GM12878 (cell line): ENCODE data around the gene IFIT2. TPM values are rescaled to one million over a fixed set of nuclear protein-coding genes. Genes with fewer than 3 reads are reported as not detected.
A peak's percentile ranks its signal among the peaks of the same experiment; 100 is the strongest.

Experiments
- ATAC-seq: fragments of 200-7000 bp; cut with Tn5 transposase; 3 replicates; pipeline ENCODE4 v1.9.1; 2020; ENCODE audit warnings: mild to moderate bottlenecking, moderate library complexity
- BruUV-seq: library from RNA; stranded (reverse); fragments of 400-500 nt; replicated peaks from 2 replicates; lab custom pipeline; 2021; lab: Mats Ljungman, UMichigan
- CTCF ChIA-PET: fragments of 300-600 bp; sonication (Branson Sonifier 250); formaldehyde crosslinking; extraction: SDS; loops from one replicate; lab custom pipeline; 2021; ENCODE audit warnings: inconsistent platforms; lab: Yijun Ruan, JAX
- POLR2A ChIA-PET: fragments of 350-600 bp; formaldehyde crosslinking; extraction: SDS; loops from one replicate; lab custom pipeline; 2021; ENCODE audit warnings: inconsistent platforms; lab: Charles Lee
- RAD21 ChIA-PET: fragments of 300-600 bp; sonication (Branson Sonifier 250); formaldehyde crosslinking; loops from one replicate; lab custom pipeline; 2023; ENCODE audit warnings: antibody characterized with exemption; ENCODE audit not compliant: unreplicated experiment; lab: Charles Lee
- SMC1A ChIA-PET: fragments of 300-600 bp; sonication (Branson Sonifier 250); formaldehyde crosslinking; loops from one replicate; lab custom pipeline; 2023; ENCODE audit not compliant: unreplicated experiment, uncharacterized antibody; lab: Charles Lee
- DNase-seq: peaks from one replicate; pipeline ENCODE4 v3.0.0-alpha.2; 2011; ENCODE audit warnings: low read depth, low spot score
- FAIRE-seq: peaks from 3 replicates; lab custom pipeline; 2011; peaks lifted over from hg19 to GRCh38; lab: Jason Lieb, UNC
- H2AFZ ChIP-seq: 2 replicates; pipeline ENCODE4 v1.6.0; 2011; ENCODE audit warnings: low read depth, low read length, control low read depth; ENCODE audit not compliant: control insufficient read depth
- H3K27ac ChIP-seq: 2 replicates; pipeline ENCODE4 v1.5.1; 2011; ENCODE audit warnings: control low read depth; ENCODE audit not compliant: control insufficient read depth, insufficient read depth
- H3K27me3 ChIP-seq, 2 experiments: replicated peaks in 1 of 2; 2 replicates each; pipeline versions ENCODE4 v1.6.0 to v1.6.1; 2011; ENCODE audit warnings: low read length in 1 of 2; ENCODE audit not compliant: control insufficient read depth in 2 of 2, insufficient read depth in 2 of 2
- H3K36me3 ChIP-seq, 2 experiments: 2 replicates each; pipeline ENCODE4 v1.5.1; 2011; ENCODE audit warnings: low read length in 1 of 2; ENCODE audit not compliant: control insufficient read depth in 2 of 2, insufficient read depth in 2 of 2
- H3K4me1 ChIP-seq: 2 replicates; pipeline ENCODE4 v1.6.1; 2011; ENCODE audit warnings: mild to moderate bottlenecking, low read length, moderate library complexity, mixed read lengths; ENCODE audit not compliant: control insufficient read depth, insufficient read depth
- H3K4me2 ChIP-seq: 2 replicates; pipeline ENCODE4 v1.6.0; 2011; ENCODE audit warnings: control low read depth; ENCODE audit not compliant: control insufficient read depth, insufficient read depth
- H3K4me3 ChIP-seq: fragments of 200-600 bp; sonication (generic); 2 replicates; pipeline ENCODE4 v1.5.1; 2016
- H3K79me2 ChIP-seq: 2 replicates; pipeline ENCODE4 v1.6.0; 2011; ENCODE audit warnings: low read length; ENCODE audit not compliant: control insufficient read depth, insufficient read depth
- H3K9ac ChIP-seq: 2 replicates; pipeline ENCODE4 v1.8.0; 2011; ENCODE audit warnings: low read length, control low read depth, mixed read lengths; ENCODE audit not compliant: control insufficient read depth, insufficient read depth
- H3K9me3 ChIP-seq: replicated peaks from 3 replicates; pipeline ENCODE4 v1.5.1; 2011; ENCODE audit warnings: mild to moderate bottlenecking, low read length; ENCODE audit not compliant: control insufficient read depth, insufficient read depth
- H4K20me1 ChIP-seq: 2 replicates; pipeline ENCODE4 v1.6.0; 2011; ENCODE audit not compliant: control insufficient read depth, insufficient read depth
- CEBPB ChIP-seq, 2 experiments: fragments of 150-350 bp in 1 of 2; IDR thresholded peaks; 2 replicates each; pipeline ENCODE4 v1.6.1; 2012 to 2014; ENCODE audit warnings: low read depth in 2 of 2, low read length in 2 of 2, borderline replicate concordance in 1 of 2, inconsistent platforms in 1 of 2
- ELK1 ChIP-seq: IDR thresholded peaks from 2 replicates; pipeline ENCODE4 v1.6.1; 2012; ENCODE audit warnings: low read depth, low read length, improper control_type of control experiment
- SREBF1 ChIP-seq: IDR thresholded peaks from 2 replicates; pipeline ENCODE4 v1.6.1; 2012; ENCODE audit warnings: mild to moderate bottlenecking, low read length
- ZNF384 ChIP-seq: IDR thresholded peaks from 2 replicates; pipeline ENCODE4 v1.6.1; 2012; ENCODE audit warnings: low read depth, mild to moderate bottlenecking, low read length, improper control_type of control experiment, borderline replicate concordance
- WGBS: methylation state at CpG from one replicate; pipeline ENCODE4 v1.1.6; 2016; ENCODE audit warnings: low lambda C conversion rate; ENCODE audit not compliant: insufficient replicate concordance, insufficient coverage; ENCODE audit errors: missing lambda C conversion rate; 5-methylcytosine and 5-hydroxymethylcytosine counted together
- in situ Hi-C: fragments of 300-500 bp; cut with MboI; formaldehyde crosslinking; loops from 9 replicates; pipeline ENCODE4 v1.14.3; 2018; ENCODE audit warnings: mixed read lengths
- intact Hi-C: fragments of 100-400 bp; cut with micrococcal nuclease; formaldehyde crosslinking; loops from one replicate; pipeline ENCODE4 v1.14.2; 2022; ENCODE audit not compliant: unreplicated experiment
- polyA plus RNA-seq, 11 experiments: library from polyadenylated mRNA; depleted of rRNA in 4 of 11; unstranded in 6 of 11; stranded (reverse) in 5 of 11; fragments of >200 nt; fragmentation: Nextera tagmentation in 4 of 11; fragmentation: Illumina TruSeq in 1 of 11; extraction: Ambion mirVana in 4 of 11; extraction: Trizol in 1 of 11; gene quantifications; 1 replicate in 1 of 11; 2 replicates in 10 of 11; pipeline versions ENCODE4 v1.2.1 to v1.2.3, GENCODE V29; 2011 to 2016; ENCODE audit warnings: inconsistent platforms in 2 of 11, missing spikeins in 2 of 11, low read depth in 1 of 11
- total RNA-seq, 4 experiments: library from RNA; depleted of rRNA in 3 of 4; stranded (reverse); fragments of >200 nt in 3 of 4; fragmentation: Illumina TruSeq in 1 of 4; extraction: Trizol in 1 of 4; gene quantifications; 2 replicates each; pipeline versions ENCODE4 v1.2.1 to v1.2.3, GENCODE V29; 2013 to 2021

IFIT2 gene
- total and polyA plus RNA-seq, 10 of the 15 experiments (the other 5 are each of a cell fraction or from before 2014, with no cell fraction given), result 5.2 to 14.8 (median 9.7) TPM

GRCh38 chr10:89296220-89296648 is 5.6 kb upstream of the IFIT2 start:
- Histone ChIP-seq H3K4me3 (peak overlapping the region; percentile 18; the same call in 1 of the 2 replicates), H3K9me3 (no peaks in the 10 kb centered on the region), H4K20me1 (no peaks in the 10 kb centered on the region), H3K79me2 (no peaks in the 10 kb centered on the region), H3K9ac (no peak overlapping the region; the same call in 1 of the 2 replicates), H2AFZ (no peak overlapping the region), H3K4me1 (peaks cover 15% of the 10 kb centered on the region; the same call in 1 of the 2 replicates), H3K27ac (no peak overlapping the region), H3K36me3 (no peaks in the 10 kb centered on the region), H3K27me3 (no peaks in the 10 kb centered on the region), H3K4me2 (peak overlapping the region; percentile 49)
- POLR2A ChIA-PET, result interaction anchor here (0.6 to 0.7 kb wide), 2 partner anchors 215 to 753 kb away, joined by 4 to 5 read pairs; no protein-coding TSS in a partner anchor
- TF ChIP-seq CEBPB (IDR thresholded peaks at IDR 0.05; ENCODE audit: borderline replicate concordance in 1 of 2, low read depth in 2 of 2, low read length in 2 of 2), result peak in 1 of 2 experiments; percentile 78; a peak in 2 of 4 replicates
- peak; percentile 84 for TF ChIP-seq ZNF384
- no peak for TF ChIP-seq SREBF1
- CTCF ChIA-PET, result interaction anchor here (0.6 to 3.6 kb wide), 3 partner anchors 63 to 405 kb away, joined by 3 to 56 read pairs (median 3); partner anchors contain the start of gene KIF20B
- SMC1A ChIA-PET, result interaction anchor here (1.0 to 4.4 kb wide), 5 partner anchors 23 to 96 kb away, joined by 3 to 60 read pairs (median 4); partner anchors contain the start of gene IFIT1
- ATAC-seq, result peak; percentile 75
- FAIRE-seq, result no peak
- 18% methylated on average over 5 of the region's 5 CpGs for WGBS
- no peak for DNase-seq
- RAD21 ChIA-PET, result interaction anchor here (0.7 to 4.0 kb wide), 8 partner anchors 13 to 198 kb away, joined by 3 to 31 read pairs (median 4); partner anchors contain the start of genes IFIT3 and IFIT5
- in situ Hi-C loops (no loop called here), intact Hi-C loops (no loop called here)
- BruUV-seq, result no TSS peak

- TF ChIP-seq ELK1, result no peak
- SMC1A ChIA-PET, result interaction anchor here (1.7 to 4.4 kb wide), 2 partner anchors 35 to 71 kb away, joined by 6 to 60 read pairs; no protein-coding TSS in a partner anchor
- DNase-seq (no peak), ATAC-seq (no peak), FAIRE-seq (no peak)
- intact Hi-C loops (no loop called here), in situ Hi-C loops (no loop called here)
- Histone ChIP-seq H2AFZ (no peak overlapping the region), H3K9ac (no peak overlapping the region), H3K9me3 (no peaks in the 10 kb centered on the region), H3K27ac (no peak overlapping the region), H3K79me2 (peaks cover 5% of the 10 kb centered on the region), H3K27me3 (no peaks in the 10 kb centered on the region), H3K36me3 (no peaks in the 10 kb centered on the region), H4K20me1 (no peaks in the 10 kb centered on the region), H3K4me2 (no peak overlapping the region), H3K4me3 (no peak overlapping the region), H3K4me1 (peaks cover 16% of the 10 kb centered on the region)
- 88% methylated on average over 4 of the region's 4 CpGs for WGBS
- RAD21 ChIA-PET, result interaction anchor here (4.0 kb wide), 1 partner anchor 71 kb away, joined by 31 read pairs; no protein-coding TSS in a partner anchor
- BruUV-seq, result no TSS peak
- CTCF ChIA-PET, result no interaction called here
- POLR2A ChIA-PET, result no interaction called here
Measured at GRCh38 chr10:89297356-89297755, 4.5 kb upstream of the IFIT2 start.
